Endometrial microvascular endothelial cells (primary cell): ENCODE data around the gene MICU1. TPM values are rescaled to one million over a fixed set of nuclear protein-coding genes. Genes with fewer than 3 reads are reported as not detected.

Experiments
- in situ Hi-C: cut with HindIII; loops from 2 replicates; pipeline ENCODE4 v1.10.0; 2017; ENCODE audit warnings: low sequenced_read_pairs, low pct_unique_long_range_greater_than_20kb; ENCODE audit errors: inconsistent ontology term
- total RNA-seq: library from RNA; depleted of rRNA; stranded (reverse); fragments of >200 nt; gene quantifications from one replicate; pipeline ENCODE4 v1.2.3, GENCODE V29; 2015; ENCODE audit errors: inconsistent ontology term

The MICU1 gene
- total RNA-seq, 1 donor from 2014 or later: 39.7 TPM

GRCh38 chr10:72517244-72517643 lies 108.6 kb downstream of the MICU1 start:
- in situ Hi-C loops: no loop called here

DNA sequence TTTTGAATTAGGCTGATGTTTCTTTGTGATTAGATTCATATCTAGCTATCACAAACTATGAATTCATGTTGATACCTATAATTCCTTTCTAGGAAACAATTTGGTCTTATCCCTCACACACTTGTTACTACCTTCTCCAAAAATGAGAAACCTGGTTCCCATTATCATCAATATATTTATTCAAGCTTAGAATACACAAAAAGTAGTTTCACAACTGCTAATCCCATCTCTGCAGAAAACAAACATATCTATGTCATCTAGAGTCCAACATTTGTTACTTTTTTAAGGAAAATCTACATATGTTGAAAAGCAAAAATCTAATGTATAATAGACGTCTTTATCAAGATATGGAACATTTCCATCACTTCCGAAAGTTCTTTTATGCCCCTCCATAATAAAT lies 110.4 kb downstream of the MICU1 start:
- in situ Hi-C loops: no loop called here

GRCh38 chr10:72513910-72514309 lies 112.0 kb downstream of the MICU1 start:
- in situ Hi-C loops: no loop called here

- in situ Hi-C loops: no loop called here
Observed at GRCh38 chr10:72511459-72511858, 114.4 kb downstream of the MICU1 start.

DNA sequence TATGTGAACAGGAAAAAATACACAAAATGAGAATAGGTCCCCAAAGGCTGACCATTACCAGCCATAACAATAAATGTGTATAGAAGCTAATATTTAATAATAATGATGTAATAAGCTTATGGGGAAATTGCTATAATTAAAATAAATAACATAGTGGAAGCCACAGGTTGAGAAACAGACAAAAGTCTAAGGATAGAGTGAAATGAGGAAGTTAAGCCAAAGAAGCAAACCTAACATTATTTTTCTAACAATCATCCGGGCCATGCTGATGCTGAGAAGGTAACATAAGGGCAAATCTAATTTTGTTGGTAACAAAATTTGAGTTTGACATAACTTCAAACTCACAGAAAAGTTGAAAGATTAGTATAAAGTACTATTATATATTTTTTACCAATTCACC lies 115.9 kb downstream of the MICU1 start:
- in situ Hi-C loops: no loop called here

GRCh38 chr10:72509206-72509799 lies 116.6 kb downstream of the MICU1 start:
- in situ Hi-C loops: no loop called here

DNA sequence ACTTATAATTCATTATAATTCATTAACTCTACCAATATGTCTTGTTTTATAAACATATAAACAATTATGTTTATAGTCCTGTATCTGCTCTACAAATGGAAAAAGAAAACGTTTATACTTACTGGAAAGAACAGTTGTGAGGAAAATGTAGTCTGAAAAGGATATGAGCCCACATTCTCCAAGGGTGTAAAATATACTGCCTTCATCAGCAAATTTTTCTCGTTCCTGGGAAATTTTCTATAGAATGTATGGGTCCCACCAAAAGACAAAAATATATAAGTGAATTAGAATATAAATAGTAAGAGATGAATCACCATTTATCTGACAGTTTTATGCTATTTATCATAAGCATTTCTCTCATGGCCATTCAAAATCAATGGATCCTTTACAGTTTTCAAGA lies 117.8 kb downstream of the MICU1 start:
- in situ Hi-C loops: no loop called here

DNA sequence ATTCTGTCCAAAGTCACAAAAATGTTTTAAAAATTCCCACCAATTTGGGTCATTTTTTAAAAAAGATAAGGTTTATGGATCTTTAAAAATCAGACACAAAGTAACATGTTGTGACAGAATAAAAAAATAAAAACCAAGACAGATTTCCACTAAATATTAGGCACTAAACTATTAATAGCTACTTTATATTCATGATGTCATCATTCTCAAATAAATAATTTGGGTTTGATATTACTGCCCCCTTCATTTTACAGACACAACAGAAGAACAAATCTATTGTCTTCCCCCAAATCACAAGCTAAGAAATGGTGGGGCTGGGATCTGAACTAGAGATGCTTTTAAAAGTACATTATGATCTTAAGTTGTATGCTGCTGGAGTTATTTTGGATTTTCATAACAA lies 119.4 kb downstream of the MICU1 start:
- in situ Hi-C loops: no loop called here

DNA sequence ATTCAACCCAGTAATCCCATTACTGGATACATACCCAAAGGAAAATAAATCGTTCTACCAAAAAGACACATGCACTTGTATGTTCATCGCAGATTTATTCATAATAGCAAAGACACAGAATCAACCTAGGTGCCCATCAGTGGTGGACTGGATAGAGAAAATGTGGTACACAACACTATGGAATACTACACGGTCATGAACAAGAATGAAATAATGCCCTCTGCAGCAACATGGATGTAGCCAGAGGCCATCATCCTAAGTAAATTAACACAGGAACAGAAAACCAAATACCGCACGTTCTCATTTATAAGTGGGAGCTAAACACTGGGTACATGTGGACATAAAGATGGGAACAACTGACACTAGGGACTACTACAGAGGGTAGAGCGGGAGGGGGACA lies 120.4 kb downstream of the MICU1 start:
- in situ Hi-C loops: no loop called here

DNA sequence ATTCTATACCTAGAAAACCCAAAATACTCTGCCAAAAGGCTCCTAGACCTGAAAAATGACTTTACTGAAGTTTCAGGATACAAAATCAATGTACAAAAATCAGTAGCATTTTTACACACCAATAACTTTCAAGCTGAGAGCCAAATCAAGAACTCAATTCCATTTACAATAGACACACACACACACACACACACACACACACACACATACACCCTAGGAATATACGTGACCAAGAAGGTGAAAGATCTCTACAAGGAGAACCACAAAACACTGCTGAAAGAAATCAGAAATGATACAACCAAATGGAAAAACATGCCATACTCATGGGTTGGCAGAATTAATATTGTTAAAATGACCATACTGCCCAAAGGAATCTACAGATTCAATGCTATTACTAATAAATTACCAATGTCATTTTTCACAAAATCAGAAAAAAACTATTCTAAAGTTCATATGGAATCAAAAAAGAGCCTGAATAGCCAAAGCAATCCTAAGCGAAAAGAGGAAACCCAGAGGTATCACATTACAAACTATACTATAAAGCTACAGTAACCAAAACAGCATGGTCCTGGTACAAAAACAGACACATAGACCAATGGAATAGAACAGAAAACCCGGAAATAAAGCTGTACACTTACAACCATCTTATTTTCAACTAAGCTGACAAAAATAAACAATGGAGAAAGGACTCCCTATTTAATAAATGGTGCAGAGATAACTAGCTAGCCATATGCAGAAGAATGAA lies 122.0 kb downstream of the MICU1 start:
- in situ Hi-C loops: no loop called here

GRCh38 chr10:72503241-72503640 lies 122.6 kb downstream of the MICU1 start:
- in situ Hi-C loops: no loop called here

GRCh38 chr10:72502581-72502980 lies 123.3 kb downstream of the MICU1 start:
- in situ Hi-C loops: no loop called here

GRCh38 chr10:72499701-72500100 lies 126.2 kb downstream of the MICU1 start:
- in situ Hi-C loops: no loop called here

GRCh38 chr10:72490951-72491350 lies 134.9 kb downstream of the MICU1 start:
- in situ Hi-C loops: no loop called here

- in situ Hi-C loops: no loop called here
Observed at GRCh38 chr10:72487521-72487920, 138.4 kb downstream of the MICU1 start.

DNA sequence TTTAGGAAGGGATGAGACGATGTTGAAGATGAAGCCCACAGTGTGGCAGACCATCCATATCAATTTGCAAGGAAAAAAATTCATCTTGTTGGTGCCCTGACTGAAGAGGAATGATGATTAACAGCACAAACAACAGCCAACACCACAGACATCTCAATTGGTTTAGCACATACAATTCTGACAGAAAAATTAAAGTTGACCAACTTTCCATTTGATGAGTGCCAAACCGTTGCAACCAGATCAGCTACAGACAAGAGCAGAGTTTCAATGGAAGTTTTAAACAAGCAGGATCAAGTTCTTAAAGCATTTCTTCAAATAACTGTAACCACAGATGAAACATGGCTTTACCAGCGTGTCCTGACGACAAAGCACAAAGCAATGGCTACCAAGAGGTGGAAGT lies 138.8 kb downstream of the MICU1 start:
- in situ Hi-C loops: no loop called here

- in situ Hi-C loops: no loop called here
Observed at GRCh38 chr10:72485701-72486100, 140.2 kb downstream of the MICU1 start.

DNA sequence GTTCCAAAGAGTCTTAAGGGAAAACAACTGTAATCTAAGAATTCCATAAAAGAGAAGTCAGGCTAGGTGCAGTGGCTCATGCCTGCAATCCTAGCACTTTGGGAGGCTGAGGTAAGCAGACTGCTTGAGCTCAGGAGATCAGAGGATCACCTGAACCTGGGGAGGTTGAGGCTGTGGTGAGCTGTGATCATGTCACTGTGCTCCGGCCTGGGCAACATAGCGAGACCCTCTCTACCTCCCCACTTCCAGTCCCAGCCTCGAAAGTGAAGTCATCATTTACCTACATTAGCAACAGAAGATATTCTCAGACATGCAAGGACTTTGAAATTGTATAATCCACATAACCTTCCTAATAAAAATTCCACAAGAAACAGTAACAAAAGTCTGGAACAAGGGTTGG lies 141.4 kb downstream of the MICU1 start:
- in situ Hi-C loops: no loop called here

GRCh38 chr10:72483471-72483870 lies 142.4 kb downstream of the MICU1 start:
- in situ Hi-C loops: no loop called here

DNA sequence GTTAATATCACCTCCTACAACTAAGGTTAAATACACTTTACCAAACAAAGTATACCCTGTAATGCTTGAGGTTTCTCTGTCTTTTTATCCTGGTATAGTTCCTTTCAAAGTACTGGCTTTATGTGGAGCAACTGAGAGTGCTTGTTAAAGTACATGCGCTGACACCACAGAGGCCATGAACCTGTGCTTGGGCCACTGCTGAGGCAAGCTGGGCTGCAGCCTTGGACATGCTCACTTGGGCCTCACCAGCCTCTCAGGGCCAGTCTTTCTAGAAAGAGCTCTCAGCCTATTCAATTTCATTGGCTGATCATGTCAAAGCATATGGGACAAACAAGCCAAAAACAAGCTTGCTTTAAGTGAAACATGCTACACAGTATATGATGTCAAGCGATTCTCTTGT lies 145.0 kb downstream of the MICU1 start:
- in situ Hi-C loops: no loop called here

DNA sequence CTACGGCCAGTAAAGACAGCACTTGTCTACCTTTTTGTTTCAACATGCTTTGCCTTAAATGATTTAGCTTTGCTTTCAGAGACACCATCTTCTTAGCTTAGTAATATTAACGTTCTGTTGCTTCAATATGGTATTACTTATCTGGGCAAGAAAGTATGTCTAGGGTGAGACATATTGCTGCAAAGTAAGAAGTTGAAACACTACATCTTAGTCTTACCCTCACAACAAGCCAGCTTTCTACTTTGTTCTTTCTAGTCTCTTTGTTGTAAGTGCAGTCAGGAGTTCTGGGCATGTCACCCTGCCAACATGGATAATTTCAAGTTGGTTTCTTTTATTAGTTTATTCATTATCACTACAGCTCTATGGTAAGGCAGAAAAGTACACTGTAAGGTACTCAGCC lies 148.4 kb downstream of the MICU1 start:
- in situ Hi-C loops: no loop called here
